Measurements from ENCODE around the gene FAM114A1. TPM values are rescaled to one million over a fixed set of nuclear protein-coding genes. Genes with fewer than 3 reads are reported as not detected.

The FAM114A1 gene
- total and polyA plus RNA-seq, 2 of the 4 experiments (the other 2 are of a cell fraction), result 135 to 649 TPM

GRCh38 chr4:38965866-38966265 is 98.3 kb downstream of the FAM114A1 start:
- ATAC-seq (ENCODE audit: low read depth), result no peak
- dilution Hi-C loops (cut with HindIII; ENCODE audit: low sequenced_read_pairs, unreplicated experiment), result no loop called here
- Histone ChIP-seq H4K8ac (ENCODE audit: low read depth in 2 of 2, low read length in 2 of 2) (peak overlapping the region; percentile 90 to 97), H2AK5ac (ENCODE audit: low read depth, low read length) (peak overlapping the region; percentile 90), H2AK9ac (replicated peaks; ENCODE audit: low read depth, low read length, poor library complexity) (no peak overlapping the region), H2BK20ac (ENCODE audit: low read depth, low read length) (peak overlapping the region; percentile 99), H3K79me1 (ENCODE audit: low read depth in 1 of 2, low read length in 2 of 2) (peaks cover 0 to 4% of the 10 kb centered on the region in 2 experiments; a peak in 1 of 4 replicates), H2BK5ac (ENCODE audit: low read depth, low read length, poor library complexity, severe bottlenecking) (peak overlapping the region; percentile 98), H3K27me3 (ENCODE audit: control insufficient read depth, insufficient read depth, low read length) (no peaks in the 10 kb centered on the region), H3K4me2 (ENCODE audit: low read depth, low read length) (no peak overlapping the region), H3K36me3 (ENCODE audit: control insufficient read depth, insufficient read depth, low read length) (no peaks in the 10 kb centered on the region), H2AFZ (replicated peaks; ENCODE audit: low read length, poor library complexity) (no peak overlapping the region), H3K4me1 (ENCODE audit: control insufficient read depth, insufficient read depth, low read length) (peaks cover 6% of the 10 kb centered on the region), H3K56ac (ENCODE audit: extremely low read depth, insufficient read depth, low read length) (peak overlapping the region; percentile 79; the same call in 1 of the 2 replicates), H2BK15ac (ENCODE audit: low read depth, low read length) (peak overlapping the region; percentile 94; the same call in 2 of the 3 replicates), H3K14ac (replicated peaks; ENCODE audit: low read depth, low read length) (peak overlapping the region; percentile 97), H3K9ac (ENCODE audit: low read depth, low read length) (no peak overlapping the region), H2BK120ac (ENCODE audit: low read depth, low read length) (peak overlapping the region; percentile 99), H3K4me3 (ENCODE audit: insufficient read depth, low read depth, low read length) (no peak overlapping the region), H3K9me3 (ENCODE audit: control insufficient read depth, insufficient read depth, low read length) (no peaks in the 10 kb centered on the region), H3K23ac (ENCODE audit: low read depth, low read length) (peak overlapping the region; percentile 80), H3K18ac (ENCODE audit: low read depth, low read length) (peak overlapping the region; percentile 90), H3K9me1 (ENCODE audit: insufficient read depth, low read length) (peaks cover 3% of the 10 kb centered on the region), H4K20me1 (ENCODE audit: insufficient read depth, low read length) (no peaks in the 10 kb centered on the region), H3K27ac (ENCODE audit: insufficient read depth, low read length) (peak overlapping the region; percentile 80; the same call in 1 of the 2 replicates), H4K5ac (ENCODE audit: low read depth, low read length) (peak overlapping the region; percentile 96), H3K4ac (ENCODE audit: low read depth, low read length) (peak overlapping the region; percentile 98), H4K91ac (ENCODE audit: insufficient read depth, low read depth, low read length) (peak overlapping the region; percentile 97)
- intact Hi-C loops (cut with micrococcal nuclease), result no loop called here
- ChIA-PET POLR2A (ENCODE audit: unreplicated experiment) (no interaction called here), CTCF (no interaction called here)
- no CpG with 5 or more reads among the region's 3 CpGs for WGBS, 2 experiments (ENCODE audit: extremely low coverage in 2 of 2, insufficient read length in 1 of 2)
- BruUV-seq (replicated peaks), result no TSS peak
- in situ Hi-C loops (cut with MboI; ENCODE audit: low sequenced_read_pairs), result no loop called here
- no peak for TF ChIP-seq NFE2L2 (IDR thresholded peaks at IDR 0.05; ENCODE audit: low read depth, low read length)
- TF ChIP-seq MAZ (IDR thresholded peaks at IDR 0.05; ENCODE audit: borderline replicate concordance, low read depth, low read length), result no peak
- no peak for TF ChIP-seq ELK1 (IDR thresholded peaks at IDR 0.05; ENCODE audit: borderline replicate concordance, low read depth, low read length)
- TF ChIP-seq MAFK (IDR thresholded peaks at IDR 0.05; ENCODE audit: low read depth, low read length), result no peak
- TF ChIP-seq SMC3 (IDR thresholded peaks at IDR 0.05; ENCODE audit: low read depth, low read length), result no peak
- DNase-seq, result no peak
